Measurements from ENCODE around the gene DNM3.

DNA sequence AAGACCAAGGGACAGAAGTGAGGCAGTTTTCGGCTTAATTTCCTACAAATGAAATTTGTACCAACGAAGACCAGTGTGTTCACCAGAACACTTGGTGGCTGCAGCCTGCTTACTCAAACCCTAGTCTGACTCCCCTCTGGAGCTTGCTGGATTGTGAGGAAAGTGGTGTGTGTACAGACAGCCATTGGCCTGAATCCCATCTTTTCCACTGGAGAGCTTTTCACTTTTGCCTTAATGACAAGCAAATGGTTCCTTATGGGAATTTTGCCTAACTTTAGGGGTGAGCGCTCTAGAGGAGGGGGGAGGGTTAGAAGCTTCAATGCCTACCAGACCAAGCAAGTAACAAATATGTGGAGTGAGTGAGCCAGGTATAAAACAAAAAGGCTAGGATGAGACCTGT, 42.5 kb upstream of the DNM3 start:
- TF ChIP-seq, protein P1, sequence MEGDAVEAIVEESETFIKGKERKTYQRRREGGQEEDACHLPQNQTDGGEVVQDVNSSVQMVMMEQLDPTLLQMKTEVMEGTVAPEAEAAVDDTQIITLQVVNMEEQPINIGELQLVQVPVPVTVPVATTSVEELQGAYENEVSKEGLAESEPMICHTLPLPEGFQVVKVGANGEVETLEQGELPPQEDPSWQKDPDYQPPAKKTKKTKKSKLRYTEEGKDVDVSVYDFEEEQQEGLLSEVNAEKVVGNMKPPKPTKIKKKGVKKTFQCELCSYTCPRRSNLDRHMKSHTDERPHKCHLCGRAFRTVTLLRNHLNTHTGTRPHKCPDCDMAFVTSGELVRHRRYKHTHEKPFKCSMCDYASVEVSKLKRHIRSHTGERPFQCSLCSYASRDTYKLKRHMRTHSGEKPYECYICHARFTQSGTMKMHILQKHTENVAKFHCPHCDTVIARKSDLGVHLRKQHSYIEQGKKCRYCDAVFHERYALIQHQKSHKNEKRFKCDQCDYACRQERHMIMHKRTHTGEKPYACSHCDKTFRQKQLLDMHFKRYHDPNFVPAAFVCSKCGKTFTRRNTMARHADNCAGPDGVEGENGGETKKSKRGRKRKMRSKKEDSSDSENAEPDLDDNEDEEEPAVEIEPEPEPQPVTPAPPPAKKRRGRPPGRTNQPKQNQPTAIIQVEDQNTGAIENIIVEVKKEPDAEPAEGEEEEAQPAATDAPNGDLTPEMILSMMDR (IDR thresholded peaks at IDR 0.05; ENCODE audit: insufficient read depth, low read length, poor library complexity, severe bottlenecking) = no peak
- TF ChIP-seq EZH2phosphoT487 (conservative IDR thresholded peaks at IDR 0.05; ENCODE audit: low read length) = no peak
